DLD1 (cell line): ENCODE results near the gene TRIM46.
"Not testable (repeated sequence)": the region's sequence is repeated elsewhere in the genome, so short reads cannot be mapped to it uniquely, and the experiment has no call there.

ENCODE experiments used
- in situ Hi-C: cut with HindIII; loops from 2 replicates; pipeline ENCODE4 v1.10.0; 2017; ENCODE audit warnings: low sequenced_read_pairs

Gene TRIM46

DNA sequence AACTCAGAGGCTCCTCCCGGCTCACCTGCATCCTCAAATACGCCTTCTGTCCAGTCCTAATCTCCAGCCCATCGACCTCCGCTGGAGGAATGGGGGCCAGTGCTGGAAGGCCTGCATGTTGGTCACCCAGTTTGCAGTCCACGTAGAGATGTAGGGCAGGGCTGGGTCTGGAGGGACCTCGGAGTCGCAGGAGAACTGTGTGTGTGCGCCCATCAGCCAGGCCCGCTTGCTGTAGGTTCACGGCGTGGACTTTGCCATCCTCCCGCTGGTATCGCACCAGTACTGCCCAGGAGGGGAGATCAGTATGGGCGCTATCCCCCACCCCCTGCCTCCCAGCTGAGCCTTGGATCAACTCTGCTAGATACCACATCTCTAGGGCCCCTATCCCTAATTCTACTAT lies 31.4 kb downstream of the TRIM46 start:
- in situ Hi-C loops, result no loop called here

DNA sequence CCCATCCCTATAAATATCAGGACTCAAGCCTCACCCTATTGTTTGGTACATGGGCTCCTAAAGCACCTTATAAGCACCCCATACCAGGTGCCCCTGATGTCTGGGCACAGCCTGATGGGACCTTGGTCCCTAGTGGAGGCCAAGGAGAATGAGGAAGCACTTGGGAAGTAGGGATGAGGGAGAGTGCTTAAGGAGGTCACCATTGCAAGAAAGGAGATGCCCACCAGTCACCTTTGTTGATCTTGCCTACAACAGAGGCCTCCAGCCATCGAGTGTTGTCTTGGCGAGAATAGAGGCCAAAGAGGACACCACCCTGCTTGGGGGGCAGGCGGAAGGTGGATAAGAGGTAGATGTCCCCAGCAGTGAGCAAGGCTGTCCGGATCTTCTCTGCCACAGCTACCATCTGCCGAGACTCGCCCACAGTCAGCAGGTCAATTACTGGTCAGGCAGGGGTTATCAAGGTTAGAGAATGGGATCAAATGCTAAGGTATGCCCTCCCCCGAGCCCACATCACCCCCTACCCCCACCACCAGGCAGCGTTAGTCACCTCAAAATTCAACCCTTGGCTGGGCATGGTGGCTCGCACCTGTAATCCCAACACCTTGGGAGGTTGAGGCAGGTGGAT lies 32.4 kb downstream of the TRIM46 start:
- in situ Hi-C loops, result no loop called here

DNA sequence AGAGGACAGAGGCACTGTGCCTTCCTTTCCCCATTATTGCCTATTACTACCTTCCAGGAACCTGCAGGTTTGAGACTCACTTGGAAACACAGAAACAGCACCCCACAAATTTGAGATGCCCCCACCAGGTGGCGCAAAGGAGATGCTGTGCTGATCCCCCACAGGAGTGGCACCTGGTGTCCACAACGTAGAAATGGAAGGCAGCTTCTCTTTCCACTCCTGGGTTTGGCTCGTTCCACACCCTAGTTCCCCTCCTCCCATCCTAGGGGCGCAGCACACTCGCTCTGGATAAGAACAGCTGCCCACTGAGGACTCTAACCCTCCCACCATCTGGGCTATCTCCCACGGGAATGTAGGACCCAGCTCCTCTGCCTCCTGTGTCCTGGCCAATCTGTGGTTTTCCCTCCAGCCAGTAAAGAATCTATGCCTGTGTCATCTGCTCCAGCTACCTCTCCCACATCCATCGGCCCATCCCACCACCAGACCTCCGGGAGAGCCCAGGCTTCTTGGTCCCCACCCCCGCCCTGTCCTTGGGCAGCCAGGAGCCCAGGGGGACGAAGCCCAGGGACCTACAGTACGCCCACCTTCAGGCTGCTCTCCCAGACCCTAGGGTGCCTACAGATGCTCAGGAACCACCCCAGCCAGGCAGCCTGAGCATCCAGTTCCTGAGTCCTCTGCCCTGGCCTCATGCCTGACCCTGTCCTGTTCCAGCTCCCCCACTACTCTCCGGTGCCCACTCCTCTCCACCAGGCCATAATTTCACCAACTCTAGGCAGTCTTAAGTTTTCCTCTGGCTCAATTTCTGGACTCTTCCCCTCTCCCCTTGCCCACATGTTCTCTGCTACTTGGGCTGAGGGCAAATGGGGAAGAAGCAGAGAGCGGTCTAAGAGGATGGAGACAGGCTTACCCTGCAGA lies 33.5 kb downstream of the TRIM46 start:
- in situ Hi-C loops, result no loop called here

DNA sequence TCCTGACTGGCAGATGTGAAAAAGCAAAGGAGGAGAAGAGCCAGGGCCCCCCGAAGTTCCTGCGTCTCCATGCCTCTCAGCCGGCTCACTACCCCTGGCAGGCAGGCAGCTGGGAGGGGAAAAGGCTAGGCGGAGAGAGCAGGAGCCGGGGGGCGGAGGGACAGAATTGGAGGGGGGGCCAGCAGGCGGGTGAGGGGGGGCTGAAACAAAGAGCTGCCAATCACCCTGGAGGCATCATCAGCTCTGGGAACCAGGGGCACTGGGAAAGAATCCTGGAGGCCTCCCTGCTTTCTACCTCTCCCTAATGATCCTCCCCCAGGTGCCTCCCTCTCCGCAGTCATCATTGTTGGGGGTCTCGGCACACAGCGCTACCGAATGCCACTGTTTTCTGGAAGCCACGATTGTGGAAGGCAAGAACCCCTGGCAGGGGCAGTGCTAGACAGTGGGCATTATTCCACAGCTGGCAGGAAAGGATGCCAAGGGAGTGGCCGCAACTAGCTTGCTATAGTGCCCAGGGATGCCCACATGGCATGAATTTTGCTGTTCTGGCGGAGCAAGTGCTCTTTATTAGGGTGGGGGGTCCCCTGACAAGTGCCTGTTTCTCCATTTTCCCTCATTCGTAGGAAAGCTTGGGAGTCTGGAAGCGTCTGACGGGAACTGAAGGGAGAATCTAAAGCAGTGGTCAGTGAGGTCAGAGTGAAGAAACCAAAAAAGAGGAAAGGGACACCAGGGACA lies 34.3 kb downstream of the TRIM46 start, which contains the start of gene THBS3:
TSS of gene THBS3 (minus strand) at position 92 of the 735 bp plus-strand sequence. CDS start at position 71, 21 bp downstream.
- in situ Hi-C loops, result no loop called here

DNA sequence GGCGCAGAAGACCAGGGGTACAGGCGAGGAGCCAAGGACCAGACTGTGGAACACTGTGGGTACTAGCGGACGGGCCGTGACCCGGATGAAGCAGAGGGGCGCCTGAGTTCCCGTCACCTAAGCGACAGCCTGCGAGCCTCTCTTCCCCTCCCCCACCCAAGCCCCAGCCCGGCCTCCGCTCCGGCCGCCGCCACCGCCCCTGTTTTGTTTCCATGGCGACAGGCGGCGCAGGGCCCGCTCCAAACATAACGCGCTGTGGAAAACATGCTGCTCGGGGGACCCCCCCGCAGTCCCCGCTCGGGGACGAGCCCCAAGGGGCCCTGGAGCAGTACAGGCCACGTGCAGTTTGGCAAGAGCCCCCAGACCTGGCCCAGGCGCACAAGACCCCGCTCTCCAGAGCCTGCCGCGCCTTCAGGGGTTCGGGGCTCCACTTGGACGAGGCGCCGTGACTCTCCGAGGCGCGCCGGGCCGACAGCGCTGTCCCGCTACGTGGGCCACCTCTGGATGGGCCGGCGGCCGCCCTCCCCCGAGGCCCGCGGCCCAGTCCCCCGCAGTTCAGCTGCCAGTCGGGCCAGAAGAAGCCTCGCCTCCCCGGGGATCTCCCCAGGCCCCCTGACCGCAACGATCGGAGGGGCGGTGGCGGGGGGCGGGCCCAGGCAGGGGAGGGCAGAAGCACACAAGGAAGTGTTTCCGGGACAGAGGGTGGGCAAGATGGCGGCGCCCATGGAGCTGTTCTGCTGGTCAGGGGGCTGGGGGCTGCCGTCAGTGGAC lies 35.1 kb downstream of the TRIM46 start, which contains the start of gene MTX1:
TSS of gene MTX1 (plus strand) at position 155 of the 771 bp plus-strand sequence. CDS start at position 265, 110 bp downstream.
- in situ Hi-C loops, result no loop called here

DNA sequence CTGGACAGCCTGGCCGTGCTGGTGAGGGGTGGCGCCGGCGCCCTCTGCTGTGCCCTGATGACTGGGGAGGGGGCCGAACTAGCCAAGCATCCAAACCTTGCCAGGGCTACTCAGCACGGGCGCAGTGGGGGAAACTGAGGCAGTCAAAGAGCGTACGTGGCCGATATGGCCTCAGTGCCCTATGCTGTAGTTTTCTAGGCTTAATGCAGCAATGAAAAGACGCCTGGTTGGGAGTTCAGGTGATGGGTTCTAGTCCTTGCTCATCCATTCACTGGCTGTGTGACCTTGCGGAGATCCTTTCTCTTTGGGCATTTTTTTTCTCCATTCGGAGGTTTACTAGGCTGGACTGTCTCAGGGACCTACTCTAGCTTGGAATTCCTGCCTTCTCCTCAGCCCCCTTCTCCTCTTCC lies 35.7 kb downstream of the TRIM46 start:
- in situ Hi-C loops, result no loop called here

DNA sequence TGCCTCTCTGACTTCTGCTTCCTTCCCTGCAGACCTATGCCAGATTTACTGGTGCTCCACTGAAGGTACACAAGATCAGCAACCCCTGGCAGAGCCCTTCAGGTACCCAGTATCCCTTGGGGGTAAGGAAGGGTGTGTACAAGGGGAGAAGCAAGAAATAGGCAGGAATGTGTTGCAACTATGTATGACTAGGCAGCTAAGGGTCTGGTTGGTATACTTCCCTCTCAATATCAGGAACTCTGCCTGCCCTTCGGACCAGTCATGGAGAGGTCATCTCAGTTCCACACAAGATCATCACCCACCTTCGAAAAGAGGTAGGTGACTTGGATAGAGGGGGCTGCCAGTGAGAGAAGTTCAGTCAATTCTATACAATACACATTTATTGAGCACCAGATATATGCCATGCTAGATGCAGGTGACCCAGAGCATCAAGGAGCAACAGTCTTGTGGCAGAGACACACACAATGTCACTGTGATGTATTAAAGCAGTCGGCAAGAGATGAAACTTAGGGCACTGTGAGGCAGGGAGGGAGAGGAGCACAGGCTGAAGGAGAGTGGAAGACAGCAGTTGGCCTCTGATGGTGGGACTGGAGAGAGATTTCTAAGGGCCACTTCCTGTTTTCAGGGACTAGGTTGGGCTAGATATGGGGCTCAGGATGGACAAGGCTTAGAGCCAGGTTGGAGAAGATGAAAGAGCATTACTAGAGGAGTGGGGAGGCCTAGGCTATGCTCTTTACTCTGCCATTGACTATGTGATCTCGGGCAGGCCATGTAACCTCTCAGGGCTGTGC lies 36.9 kb downstream of the TRIM46 start:
- in situ Hi-C loops, result no loop called here

DNA sequence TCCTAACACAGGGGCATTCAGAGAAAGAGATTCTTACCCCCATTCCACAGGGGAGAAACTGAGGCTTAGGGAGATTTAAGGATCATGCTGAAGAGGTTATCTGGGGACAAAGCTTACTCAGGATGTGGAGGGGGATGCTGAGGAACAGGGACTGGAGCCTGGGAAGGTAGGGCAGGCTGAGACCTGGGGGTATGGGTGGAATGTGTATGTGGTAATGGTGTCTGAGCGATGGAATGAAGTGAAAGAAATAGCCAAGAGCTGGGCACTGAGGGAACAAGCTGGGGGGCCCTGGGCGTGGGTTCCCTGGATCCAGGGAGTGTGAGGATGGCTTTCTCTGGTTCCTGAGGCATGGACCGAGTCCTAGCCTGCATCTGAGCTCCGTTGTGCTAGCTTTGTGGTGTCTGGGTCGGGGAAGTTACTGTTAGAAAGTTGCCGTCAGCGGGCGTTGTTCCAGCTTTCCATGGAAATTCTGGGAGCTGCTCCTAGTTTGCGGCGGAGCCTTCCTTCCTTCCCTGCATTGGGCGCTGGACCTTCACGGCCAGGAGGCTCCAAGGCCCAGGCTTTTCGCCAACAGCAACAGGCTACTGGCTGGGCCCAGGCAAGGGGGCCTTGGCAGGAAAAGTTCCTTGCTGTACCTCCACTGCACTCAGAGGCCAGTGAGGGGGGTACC lies 37.9 kb downstream of the TRIM46 start:
- in situ Hi-C loops, result not testable (repeated sequence)

DNA sequence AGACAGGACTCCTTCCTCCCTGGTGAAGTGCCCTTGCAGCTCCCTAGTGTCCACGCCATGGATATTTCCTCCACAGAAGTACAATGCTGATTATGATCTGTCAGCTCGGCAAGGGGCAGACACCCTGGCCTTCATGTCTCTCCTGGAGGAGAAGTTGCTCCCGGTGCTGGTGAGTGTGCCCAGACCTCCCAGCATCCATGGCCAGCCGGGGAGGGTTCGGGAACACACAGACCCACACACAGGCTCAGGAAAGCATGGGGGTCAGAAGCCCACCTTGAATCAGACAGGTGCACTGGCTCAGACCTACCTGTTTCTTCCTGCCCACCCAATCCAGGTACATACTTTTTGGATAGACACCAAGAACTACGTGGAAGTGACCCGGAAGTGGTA lies 38.4 kb downstream of the TRIM46 start:
- in situ Hi-C loops, result not testable (repeated sequence)

DNA sequence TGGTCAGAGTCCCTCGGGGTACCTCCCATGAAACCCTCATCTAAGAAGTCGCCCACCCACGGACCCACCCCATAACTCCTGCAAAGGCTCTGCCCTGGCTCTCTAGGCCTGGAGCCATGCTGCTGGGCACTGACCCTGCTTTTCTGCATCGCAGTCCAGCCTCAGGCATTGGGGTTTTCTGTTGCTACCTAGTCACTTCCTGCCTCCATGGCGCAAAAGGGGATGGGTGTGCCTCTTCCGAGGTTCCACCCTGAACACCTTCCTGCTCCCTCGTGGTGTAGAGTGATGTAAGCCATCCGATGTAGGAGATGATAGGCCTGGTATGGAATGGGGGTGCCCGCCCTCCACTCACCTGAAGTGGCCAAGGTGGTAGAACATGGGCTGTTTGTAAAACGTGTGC lies 41.1 kb downstream of the TRIM46 start:
- in situ Hi-C loops, result not testable (repeated sequence)

DNA sequence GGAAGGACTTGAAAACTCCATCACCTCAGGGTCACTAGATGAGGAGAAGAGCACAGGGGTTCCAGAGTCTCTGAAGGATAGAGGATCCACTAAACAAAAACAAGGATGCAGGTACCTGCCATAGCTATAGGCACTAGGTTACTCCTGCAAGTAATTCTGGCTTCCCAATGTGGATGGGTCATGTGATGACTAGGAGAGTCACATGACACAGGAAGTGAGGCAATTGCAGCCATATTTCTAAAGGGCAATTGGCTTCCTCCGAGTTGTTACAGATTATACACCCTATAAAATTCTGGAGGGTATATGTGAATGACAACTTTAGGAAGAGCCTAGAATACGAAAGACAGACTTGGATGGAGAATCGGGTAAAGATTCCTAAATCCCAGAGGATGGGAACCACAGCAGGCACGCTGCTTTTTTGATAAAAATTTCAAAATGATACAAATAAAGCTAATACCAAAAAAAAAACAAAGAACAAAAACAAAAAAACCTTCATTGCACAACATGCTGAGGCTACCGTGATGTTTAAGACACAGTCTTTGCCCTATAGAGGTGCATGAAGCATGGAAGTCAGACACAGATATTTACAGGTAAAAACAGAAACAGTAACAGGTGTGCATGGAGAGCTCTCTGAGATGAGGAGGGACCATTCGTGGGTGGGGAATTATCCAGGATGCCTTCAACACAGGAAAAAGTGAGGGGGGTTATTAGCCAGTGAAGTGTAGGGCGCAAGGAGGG lies 45.4 kb downstream of the TRIM46 start:
- in situ Hi-C loops, result no loop called here

DNA sequence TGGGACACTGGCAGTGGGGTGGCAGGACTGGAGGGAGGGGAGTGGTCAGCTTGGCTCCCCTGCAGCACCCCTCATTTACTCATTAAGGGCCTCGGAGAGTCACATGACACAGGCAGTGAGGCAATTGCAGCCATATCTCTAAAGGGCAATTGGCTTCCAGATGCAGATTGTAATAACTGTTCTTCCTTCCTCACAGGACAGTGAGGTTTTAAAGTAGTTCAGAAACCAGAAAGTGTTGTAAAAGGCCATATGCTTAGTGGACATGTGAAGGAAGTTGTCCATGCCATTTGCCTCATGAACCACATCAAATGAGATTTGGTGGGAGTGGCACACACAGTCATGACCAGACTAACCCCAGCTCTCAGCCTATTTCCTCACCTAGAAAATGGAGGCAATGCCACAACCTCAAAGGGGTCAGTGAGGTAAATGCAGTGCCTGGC lies 46.0 kb downstream of the TRIM46 start:
- in situ Hi-C loops, result no loop called here

DNA sequence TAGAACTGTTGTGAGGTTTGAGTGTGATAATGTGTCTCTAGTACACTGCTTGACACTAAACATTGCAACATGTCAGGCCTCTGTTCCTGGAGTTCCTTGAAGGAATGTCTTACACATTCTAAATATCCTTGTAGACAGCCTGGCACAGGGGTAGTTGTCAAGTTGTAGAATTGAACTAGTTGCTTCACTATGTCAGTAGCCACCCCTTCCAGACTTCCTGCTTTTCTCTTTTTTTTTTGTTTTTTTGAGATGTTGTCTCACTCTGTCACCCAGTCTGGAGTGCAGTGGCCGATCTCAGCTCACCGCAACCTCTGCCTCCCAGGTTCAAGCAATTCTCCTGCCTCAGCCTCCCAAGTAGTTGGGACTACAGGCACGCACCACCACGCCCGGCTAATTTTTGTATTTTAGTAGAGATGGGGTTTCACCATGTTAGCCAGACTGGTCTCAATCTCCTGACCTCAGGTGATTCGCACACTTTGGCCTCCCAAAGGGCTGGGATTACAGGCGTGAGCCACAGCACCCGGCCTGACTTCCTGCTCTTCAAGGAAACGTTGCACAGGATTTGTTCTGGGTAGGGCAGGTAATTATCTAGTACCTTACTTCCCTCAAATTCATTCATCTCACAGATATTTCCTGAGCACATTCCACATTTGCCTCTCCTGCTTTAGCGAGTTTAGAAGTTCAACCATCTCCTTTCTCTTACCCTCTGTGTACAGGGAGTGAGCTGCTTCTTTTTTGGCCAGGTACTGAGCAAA lies 46.7 kb downstream of the TRIM46 start:
- in situ Hi-C loops, result not testable (repeated sequence)

DNA sequence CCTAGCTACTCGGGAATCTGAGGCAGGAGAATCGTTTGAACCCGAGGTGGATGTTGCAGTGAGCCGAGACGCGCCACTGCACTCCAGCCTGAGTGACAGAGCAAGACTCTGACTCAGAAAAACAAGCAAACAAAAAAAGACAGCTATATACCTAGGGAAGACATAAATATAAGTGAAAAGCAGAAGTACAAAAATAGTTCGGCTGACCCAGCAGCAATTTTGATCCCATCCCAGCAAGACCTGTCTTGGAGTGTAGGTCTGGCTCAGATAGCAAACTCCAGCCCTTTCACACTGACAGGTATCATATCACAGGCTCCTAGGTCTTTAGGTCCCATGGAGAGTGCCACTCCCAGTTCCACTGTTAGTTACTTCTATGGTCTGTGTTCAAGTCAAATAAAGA lies 49.4 kb downstream of the TRIM46 start:
- in situ Hi-C loops, result no loop called here

DNA sequence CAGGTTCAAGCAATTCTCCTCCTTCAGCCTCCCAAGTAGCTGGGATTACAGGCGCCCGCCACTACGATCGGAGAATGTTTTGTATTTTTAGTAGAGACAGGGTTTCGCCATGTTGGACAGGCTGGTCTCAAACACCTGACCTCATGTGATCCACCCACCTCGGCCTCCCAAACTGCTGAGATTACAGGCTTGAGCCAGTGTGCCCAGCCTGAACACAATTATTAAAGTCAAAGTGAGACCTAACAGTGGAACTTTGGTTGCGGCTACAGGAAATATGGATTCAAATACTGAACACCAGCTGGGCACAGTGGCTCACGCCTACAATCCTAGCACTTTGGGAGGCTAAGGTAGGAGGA lies 51.7 kb downstream of the TRIM46 start:
- in situ Hi-C loops, result not testable (repeated sequence)

DNA sequence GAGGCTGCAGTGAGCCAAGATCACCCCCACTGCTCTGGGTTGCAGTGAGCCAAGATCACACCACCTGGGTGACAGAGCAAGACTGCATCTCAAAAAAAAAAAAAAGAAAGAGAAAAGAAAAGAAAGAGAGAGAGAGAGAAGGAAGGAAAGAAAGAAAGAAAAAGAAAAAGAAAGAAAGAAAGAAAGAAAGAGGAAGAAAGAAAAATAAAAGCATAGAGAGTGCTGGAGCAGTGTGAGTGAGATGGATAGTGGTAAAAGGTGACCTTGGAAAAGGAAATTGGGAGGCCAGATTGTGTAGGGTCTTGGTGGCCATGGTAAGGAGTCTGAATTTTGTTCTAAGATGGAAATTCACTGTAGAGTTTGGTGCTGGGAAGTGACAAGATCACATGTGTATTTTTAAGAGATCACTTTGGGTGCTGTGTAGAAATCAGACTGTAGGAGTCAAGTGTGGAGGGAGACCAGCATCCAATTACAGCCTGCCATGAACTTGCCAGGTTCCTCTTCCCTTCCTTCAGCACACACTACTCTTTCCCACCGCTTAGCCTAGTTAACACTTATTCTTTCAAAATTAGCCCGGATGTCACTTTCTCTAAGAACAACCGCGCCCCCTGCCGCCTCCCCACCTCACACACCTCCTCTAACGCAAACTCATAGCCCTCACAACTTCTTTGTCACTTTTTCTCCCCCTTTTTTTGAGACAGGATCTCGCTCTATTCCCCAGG lies 52.7 kb downstream of the TRIM46 start:
- in situ Hi-C loops, result no loop called here

DNA sequence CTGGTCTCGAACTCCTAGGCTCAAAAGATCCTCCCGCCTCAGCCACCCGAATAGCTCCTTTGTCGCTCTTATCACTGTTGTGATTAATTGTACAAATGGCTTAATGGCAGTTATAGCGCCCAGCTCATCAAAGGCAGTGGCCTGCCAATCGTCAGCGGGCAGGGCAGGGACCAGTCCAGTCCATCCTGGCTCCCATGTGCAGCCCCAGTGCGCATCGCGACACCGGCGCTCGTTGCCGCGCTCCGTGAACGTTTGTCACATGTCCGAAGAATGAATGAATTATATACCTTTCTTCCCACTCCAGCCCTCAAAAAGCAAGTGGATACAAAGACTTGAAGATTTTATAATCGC lies 53.2 kb downstream of the TRIM46 start:
- in situ Hi-C loops, result no loop called here
